Mesothelial cell of epicardium (in vitro differentiated cells): ENCODE data around the gene PCED1B. TPM values are rescaled to one million over a fixed set of nuclear protein-coding genes. Genes with fewer than 3 reads are reported as not detected.

Source experiments
- DNase-seq, 2 experiments: peaks; one replicate each; pipeline ENCODE4 v3.0.0; 2021; ENCODE audit warnings: low spot score in 2 of 2; ENCODE audit not compliant: unreplicated experiment in 2 of 2
- H3K27ac Mint-ChIP-seq: 2 replicates; pipeline ENCODE4 v1.8.0; 2021; ENCODE audit warnings: mixed read lengths
- H3K27me3 Mint-ChIP-seq: 2 replicates; pipeline ENCODE4 v1.8.0; 2021; ENCODE audit warnings: low read depth, mixed read lengths
- H3K36me3 Mint-ChIP-seq: 2 replicates; pipeline ENCODE4 v1.8.0; 2021; ENCODE audit warnings: mixed read lengths
- H3K4me1 Mint-ChIP-seq: 2 replicates; pipeline ENCODE4 v1.8.0; 2021; ENCODE audit warnings: mixed read lengths
- H3K4me3 Mint-ChIP-seq: 2 replicates; pipeline ENCODE4 v1.8.0; 2021; ENCODE audit warnings: mild to moderate bottlenecking, moderate library complexity, mixed read lengths
- H3K9me3 Mint-ChIP-seq: 2 replicates; pipeline ENCODE4 v1.8.0; 2021; ENCODE audit warnings: mixed read lengths
- total RNA-seq: library from RNA; stranded (reverse); gene quantifications from 3 replicates; pipeline ENCODE4 v1.2.1, GENCODE V29; 2021
- TF ChIP-seq, protein P1 (sequence below): fragments of 200-600 bp; sonication (generic); IDR thresholded peaks from one replicate; pipeline ENCODE4 v1.5.0; 2021; ENCODE audit warnings: antibody characterized with exemption; ENCODE audit not compliant: unreplicated experiment

PCED1B gene
- total RNA-seq, 1 donor from 2014 or later, result 2.8 TPM

DNA sequence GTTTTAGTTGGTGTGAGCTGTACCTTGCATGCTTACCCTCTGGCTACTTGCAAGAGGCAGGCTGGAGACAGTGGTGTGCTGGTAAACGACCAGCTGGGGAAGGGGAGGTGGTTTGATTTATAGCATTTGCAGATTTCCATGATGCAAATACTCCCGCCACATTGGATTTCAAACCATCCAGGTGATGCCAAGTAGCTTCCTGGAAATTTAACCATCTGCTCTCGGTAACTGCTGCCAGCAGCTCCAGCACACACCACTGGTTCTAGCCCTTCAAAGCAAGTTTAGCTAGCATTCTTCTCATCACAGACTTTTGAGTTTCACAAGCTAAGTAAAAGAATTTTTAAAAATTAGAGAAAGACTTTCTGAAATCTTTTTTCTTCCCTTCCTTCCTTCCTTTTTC is 104.8 kb downstream of the PCED1B start:
- H3K4me1 Mint-ChIP-seq, result peaks cover 9% of the 10 kb centered on the region
- no peaks in the 10 kb centered on the region for H3K27me3 Mint-ChIP-seq
- no peaks in the 10 kb centered on the region for H3K9me3 Mint-ChIP-seq
- TF ChIP-seq, protein P1, sequence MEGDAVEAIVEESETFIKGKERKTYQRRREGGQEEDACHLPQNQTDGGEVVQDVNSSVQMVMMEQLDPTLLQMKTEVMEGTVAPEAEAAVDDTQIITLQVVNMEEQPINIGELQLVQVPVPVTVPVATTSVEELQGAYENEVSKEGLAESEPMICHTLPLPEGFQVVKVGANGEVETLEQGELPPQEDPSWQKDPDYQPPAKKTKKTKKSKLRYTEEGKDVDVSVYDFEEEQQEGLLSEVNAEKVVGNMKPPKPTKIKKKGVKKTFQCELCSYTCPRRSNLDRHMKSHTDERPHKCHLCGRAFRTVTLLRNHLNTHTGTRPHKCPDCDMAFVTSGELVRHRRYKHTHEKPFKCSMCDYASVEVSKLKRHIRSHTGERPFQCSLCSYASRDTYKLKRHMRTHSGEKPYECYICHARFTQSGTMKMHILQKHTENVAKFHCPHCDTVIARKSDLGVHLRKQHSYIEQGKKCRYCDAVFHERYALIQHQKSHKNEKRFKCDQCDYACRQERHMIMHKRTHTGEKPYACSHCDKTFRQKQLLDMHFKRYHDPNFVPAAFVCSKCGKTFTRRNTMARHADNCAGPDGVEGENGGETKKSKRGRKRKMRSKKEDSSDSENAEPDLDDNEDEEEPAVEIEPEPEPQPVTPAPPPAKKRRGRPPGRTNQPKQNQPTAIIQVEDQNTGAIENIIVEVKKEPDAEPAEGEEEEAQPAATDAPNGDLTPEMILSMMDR, result no peak
- no peak for DNase-seq
- H3K4me3 Mint-ChIP-seq, result no peak overlapping the region
- H3K27ac Mint-ChIP-seq, result peak overlapping the region; percentile 24
- H3K36me3 Mint-ChIP-seq, result no peaks in the 10 kb centered on the region

DNA sequence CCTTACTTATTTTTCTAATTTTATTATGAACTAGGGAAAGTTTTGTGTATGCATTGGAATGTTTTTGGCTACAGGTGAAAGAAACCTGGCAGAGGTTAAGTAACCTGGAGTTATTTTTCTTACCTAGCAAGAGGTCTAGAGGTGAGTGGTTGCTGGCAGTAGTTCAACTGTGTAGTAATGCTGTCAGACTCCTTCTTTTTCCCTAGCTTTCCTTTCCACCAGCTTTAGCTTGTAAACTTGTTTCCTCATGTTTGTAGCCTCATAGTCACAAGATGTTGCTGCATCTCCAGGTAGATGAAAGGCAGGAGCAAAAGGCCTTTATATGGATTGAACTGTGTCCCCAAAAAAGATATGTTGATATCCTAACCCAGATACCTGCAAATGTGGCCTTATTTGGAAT is 105.4 kb downstream of the PCED1B start:
- Mint-ChIP-seq H3K9me3 (no peaks in the 10 kb centered on the region), H3K27me3 (no peaks in the 10 kb centered on the region), H3K27ac (peak overlapping the region; percentile 24), H3K36me3 (no peaks in the 10 kb centered on the region), H3K4me1 (peaks cover 9% of the 10 kb centered on the region), H3K4me3 (no peak overlapping the region)
- TF ChIP-seq, protein P1, result no peak
- no peak for DNase-seq

DNA sequence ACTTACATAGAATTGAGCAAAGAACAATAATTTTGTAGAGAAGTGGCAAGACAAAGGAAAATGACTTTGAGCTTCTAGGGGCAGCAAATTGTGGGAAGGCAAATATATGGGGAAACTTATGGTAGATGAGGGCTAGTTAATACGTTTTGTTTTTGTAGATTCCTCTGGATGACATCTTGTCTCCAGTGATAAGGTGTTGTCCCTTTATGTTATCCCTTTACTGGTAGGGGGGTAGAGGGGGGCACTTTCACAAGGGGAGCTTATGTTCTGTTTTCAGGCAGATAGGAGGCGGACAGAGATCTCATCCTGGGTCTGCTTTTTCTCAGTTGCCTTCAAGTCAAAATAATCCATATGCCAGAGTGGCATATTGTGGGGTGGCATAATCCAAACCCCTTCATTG is 106.8 kb downstream of the PCED1B start:
- Mint-ChIP-seq H3K36me3 (no peaks in the 10 kb centered on the region), H3K4me3 (no peak overlapping the region), H3K27ac (no peak overlapping the region), H3K4me1 (peaks cover 9% of the 10 kb centered on the region), H3K9me3 (no peaks in the 10 kb centered on the region), H3K27me3 (no peaks in the 10 kb centered on the region)
- no peak for DNase-seq
- TF ChIP-seq, protein P1, result no peak

DNA sequence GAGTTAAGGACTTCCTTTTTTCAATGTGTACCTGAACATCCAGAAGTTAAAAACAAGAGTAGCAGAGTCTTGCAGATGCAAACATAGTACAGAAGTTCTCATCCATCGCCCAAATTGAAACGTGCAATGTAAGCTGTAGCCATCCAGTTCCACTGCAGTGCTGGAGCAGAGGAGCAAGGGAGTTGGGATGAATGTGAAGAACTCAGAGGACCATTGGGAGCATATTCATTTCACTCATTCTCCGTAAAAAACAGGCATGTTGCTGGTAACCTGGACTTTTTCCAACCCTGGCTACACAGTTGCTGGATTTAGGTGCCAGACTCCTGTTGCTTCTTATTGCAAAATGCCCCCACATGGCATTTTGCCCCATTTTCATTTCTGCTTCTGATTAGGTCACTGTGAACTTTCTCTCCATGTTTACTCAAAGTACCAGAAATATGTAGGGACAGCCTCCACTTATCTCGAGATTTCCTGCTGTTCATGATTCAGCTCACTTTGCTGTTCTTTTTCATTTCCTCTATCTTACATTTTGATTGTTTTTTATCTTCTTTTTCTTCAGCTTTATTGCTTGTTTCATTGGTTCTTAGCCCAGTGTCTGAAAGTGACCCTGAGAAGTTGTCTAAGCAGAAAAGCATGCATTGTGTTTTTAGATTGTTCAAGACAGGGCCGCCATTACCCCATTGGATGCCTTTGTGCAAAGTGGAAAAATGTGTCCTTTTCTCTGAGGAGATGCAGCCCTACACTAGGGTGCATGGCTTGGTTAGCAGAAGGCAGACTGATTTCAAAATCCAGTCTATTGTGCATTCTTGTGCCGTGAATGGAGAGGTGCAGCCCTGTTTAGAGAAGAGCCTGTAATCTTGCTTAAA is 109.4 kb downstream of the PCED1B start:
- Mint-ChIP-seq H3K4me1 (peaks cover 15% of the 10 kb centered on the region), H3K27me3 (no peaks in the 10 kb centered on the region), H3K36me3 (no peaks in the 10 kb centered on the region), H3K4me3 (no peak overlapping the region), H3K9me3 (no peaks in the 10 kb centered on the region), H3K27ac (no peak overlapping the region)
- DNase-seq, result no peak
- TF ChIP-seq, protein P1, result no peak

DNA sequence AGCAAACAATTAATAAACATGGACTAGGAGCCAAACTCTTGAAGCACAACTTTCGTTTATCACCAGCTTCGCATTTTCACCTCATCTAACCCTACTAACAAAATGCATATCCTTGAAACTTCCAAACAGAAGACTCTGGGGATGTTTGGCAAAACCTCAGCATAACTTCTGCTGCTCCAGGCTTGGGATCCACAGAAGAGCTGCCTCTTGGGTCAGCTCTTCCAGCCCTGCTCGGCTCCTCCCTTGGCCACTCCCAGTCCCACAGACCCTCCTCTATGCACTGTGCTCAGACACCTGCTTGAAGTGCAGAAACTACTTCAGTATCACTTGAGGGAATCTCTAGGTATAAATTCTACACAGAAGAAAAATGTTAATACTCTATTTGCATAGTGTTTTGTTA is 110.3 kb downstream of the PCED1B start:
- H3K4me3 Mint-ChIP-seq, result no peak overlapping the region
- H3K4me1 Mint-ChIP-seq, result peaks cover 16% of the 10 kb centered on the region
- TF ChIP-seq, protein P1, result no peak
- H3K27me3 Mint-ChIP-seq, result no peaks in the 10 kb centered on the region
- no peaks in the 10 kb centered on the region for H3K36me3 Mint-ChIP-seq
- no peak for DNase-seq
- no peaks in the 10 kb centered on the region for H3K9me3 Mint-ChIP-seq
- no peak overlapping the region for H3K27ac Mint-ChIP-seq
